ENCODE data around the gene SELENOS.

Gene SELENOS

DNA sequence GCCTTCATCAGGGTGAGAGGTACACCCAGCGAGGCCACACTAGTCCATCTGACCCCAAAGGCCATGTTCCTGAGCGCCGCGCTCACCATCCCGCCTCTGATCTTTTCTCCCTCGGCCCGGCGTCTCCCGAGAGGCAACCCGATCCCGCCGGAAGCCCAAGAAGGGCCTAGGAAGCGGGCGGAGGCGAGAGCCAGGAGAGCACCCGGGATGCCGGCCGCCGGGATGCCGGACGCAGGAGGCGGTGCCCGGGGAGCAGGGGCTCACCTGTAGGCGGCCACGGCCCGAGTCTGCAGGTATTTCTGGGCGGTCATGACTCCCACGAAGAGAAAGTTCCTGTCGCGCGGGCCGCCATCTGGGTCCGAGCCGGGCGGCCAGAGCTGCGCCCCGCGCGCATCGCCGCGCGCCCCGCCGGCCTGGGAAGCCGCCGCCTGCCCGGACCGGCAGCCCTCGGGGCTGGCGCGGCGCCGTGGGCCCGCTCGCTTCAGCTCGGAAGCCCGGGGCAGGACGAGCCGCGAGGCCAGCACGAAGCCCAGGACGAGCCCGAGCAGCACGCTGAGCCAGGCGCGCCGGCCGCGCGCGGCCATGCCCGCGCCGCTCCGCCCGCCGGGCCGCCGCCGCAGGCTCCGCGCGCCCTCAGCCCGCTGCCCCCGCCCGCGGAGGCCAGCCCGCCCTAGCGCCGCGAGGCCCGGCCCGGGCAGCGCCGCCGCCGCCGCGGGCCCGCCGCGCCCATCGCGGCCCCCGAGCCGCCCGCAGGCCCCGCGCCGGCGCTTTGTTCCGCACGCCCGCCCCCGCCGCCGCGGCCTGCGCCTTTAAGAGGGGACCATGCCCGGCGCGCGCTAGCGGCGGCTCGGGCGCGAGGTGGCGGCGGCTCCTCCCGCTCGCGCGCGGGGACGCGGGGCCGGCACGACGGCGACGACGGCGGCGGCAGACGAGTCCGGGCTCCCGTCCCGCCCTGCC lies 26.1 kb downstream of the SELENOS start:
- peak in 1 of 2 donors; percentile 23 for DNase-seq

DNA sequence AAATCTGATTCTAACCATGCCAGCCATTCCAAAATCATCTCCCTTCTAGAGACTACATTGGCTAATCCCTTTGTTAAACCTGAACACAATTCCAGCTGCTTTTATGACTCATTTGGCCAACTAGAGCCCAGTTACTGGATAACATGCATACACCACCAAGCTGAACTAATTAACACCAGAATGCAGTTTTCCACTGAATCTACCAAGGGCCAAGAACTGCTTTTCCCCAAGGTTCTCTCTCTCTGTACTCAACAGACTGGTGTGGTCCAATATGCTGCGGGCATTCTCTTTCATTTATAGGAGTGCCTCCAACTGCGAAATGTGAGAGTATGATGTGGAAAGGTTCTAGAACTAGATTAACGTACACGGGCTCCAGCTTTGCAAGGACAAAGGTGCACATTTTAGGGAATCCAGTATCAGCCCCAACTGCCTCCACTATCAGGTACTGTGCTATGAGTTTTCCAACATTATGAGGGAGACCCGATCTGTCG lies 26.9 kb downstream of the SELENOS start:
- DNase-seq = no peak

DNA sequence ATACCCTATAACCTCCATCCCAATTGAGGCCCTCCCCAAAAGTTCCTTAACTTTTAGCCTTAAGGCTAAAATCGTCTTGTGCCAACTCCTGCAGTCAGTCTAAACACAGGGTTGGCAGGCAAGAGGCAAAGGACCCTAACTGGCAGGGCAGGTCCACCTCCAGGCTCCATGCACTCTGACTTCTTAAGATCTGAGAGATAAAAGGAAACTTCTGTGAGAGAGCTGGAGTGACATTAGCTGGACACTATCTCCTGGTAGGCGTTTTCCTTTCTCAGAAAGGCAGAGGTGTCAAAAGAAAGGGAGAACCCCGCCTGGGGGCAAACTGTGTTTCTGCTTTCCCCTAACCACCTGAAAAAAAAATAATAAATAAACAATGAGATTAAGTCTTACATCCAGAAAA lies 29.0 kb downstream of the SELENOS start:
- no peak for DNase-seq

GRCh38 chr15:101246824-101247745 lies 30.2 kb downstream of the SELENOS start:
- DNase-seq = no peak

GRCh38 chr15:101246391-101246790 lies 30.9 kb downstream of the SELENOS start:
- DNase-seq = no peak

- DNase-seq = no peak
Measured at GRCh38 chr15:101244889-101245668, 32.2 kb downstream of the SELENOS start.

DNA sequence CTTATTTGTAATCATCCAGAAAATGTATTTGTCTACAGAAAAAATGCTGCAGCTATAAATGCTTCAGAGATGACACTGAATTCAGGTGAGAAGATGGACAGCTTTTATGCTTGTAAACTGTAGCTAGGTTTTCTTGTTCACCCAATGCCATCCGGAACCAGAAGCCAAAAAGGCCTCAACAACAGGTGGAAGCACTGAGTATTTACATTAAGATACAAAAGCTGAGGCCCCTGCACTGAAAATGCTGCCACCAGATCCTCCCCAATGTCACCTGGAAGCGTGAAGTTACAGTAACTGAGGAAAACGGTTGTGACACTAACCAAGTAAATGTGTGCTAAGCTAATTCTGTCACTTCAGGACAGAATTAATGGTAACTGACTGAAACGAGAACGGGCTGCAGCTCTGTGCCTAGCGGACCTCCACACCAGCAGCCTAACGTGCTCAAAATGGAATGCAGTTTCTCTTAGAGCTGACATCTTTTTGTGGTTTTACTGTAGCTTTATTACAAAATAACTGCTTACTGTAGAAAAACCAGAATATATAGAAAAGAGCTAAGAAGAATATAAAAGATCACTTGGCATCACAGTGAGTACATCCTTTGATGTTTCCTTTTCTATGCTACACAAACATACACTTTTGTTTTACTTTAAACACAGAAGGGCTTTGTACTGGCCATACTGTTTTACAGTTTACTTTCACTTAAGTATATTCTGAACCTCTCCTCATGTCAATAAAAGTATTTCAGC lies 33.1 kb downstream of the SELENOS start:
- no peak for DNase-seq

DNA sequence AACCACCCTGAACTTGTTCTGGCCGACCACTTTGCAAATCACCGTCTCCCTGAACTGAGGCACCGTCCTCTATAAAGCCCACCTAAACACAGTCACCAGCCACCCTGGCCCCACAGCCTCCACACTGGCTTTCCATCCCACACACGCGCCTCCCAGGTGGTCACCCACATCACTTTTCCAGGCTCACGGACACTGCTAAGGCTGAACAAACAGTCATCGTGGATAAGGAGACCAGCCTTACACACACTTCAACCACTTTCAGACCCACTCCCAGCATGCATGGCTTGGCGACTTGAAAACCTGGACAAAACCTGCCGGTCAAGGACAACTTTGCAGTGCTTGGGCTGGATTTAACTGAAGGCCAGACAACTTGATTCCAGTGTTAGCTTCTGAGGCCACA lies 33.9 kb downstream of the SELENOS start:
- no peak for DNase-seq

DNA sequence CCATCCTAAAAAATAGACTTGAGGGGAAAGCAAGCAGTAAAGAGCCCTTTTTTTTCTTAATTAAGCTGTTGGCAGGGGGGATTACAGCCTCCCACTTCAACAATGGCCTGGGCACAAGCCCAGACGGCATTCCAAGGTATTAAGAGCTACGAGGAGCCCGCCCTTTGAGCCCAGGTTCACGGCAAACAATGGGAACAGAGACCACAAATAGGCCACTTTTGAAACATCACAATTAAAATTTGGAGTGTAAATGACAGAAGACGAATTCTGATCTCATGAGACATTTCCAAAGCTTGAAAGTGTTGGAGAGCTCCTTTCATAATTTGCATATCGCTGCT lies 34.3 kb downstream of the SELENOS start:
- DNase-seq = no peak

DNA sequence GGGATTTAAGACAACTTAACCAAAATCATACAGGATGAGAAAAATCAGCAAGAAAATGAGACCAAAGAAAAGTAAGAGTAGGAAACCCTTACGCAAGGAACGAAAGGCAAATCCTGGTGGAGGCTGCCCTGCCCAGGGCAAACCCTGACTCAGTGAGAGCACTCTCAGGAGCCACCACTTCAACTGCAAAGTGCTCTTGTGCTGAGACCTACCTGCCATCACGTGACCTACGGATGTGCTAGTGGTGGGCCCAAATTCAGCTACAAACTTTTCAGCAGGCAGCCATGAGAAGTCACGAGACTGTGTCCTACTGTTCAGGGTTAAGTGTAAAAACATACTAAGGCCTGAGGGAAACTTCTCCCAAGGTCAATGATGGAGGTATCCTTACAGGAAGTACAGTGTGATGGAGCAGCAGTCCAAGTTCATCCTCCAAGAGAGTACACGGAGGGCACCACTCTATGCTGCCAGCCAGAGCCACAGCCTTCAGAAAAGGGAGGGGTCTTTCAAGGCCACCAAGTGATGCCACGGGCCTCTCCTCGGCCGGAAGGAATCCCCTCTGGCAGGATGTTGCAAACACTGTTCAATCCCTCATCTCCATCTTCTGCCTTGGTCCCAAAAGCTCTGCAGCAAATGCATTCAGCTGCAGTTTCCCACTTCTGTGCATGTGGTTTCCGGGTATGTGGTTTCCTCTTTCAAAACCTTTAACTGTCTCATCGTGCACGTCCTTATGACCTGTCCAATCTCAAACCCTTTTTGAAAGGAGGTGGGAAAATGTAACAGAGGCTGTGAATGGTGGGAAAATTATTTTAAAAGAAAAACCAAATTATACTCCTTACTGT lies 34.9 kb downstream of the SELENOS start:
- DNase-seq = peak; percentile 32 to 35

DNA sequence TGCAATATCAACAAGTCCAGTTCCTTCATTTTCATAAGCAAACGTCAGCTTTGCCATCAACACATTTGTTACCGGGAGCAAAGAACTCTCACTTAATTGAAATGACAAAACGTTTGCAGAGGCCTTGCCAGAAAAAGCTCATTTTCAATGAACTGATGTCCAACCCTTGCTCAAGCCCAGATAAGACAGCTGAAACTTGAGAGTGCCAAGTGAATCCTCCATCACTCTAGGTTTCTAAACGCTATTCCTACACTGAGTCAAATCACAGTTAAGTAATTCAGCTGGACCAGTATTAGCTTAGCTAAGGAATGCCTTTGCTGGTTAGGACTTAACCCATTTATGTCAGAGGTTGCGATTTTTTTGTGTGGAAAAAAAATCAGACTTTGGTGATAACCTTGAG lies 36.9 kb downstream of the SELENOS start:
- DNase-seq = no peak

- no peak for DNase-seq
Measured at GRCh38 chr15:101239724-101240136, 37.6 kb downstream of the SELENOS start.

- no peak for DNase-seq
Measured at GRCh38 chr15:101237251-101237650, 40.0 kb downstream of the SELENOS start.

DNA sequence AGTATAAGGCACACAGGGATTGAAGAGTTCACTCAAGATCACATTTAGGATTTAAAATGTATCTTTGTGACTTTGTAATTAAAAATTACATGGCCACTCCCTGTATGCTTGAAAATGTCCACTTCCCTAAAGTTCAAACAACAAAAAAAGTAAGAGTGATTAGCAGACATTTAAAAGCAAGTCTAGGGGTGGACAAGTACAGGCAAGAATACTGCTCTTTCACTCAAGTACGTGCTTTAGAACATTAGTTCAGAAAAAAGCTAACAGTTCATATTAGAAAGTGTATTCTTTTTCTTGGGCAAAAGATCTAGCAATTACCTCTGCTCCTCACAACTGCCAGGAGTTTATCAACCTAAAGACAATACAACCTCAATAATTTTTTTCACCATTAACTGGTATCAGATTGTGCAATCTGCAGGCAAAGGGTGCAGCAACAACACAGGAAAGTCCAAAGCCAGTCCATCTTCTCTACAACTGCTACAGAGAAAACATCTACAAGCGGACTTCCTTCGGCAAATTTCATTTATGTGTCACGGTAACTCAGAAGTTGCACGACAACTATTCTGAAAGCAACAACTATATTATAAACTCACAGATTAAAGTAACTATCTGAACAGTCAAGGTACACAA lies 43.5 kb downstream of the SELENOS start:
- DNase-seq = no peak

DNA sequence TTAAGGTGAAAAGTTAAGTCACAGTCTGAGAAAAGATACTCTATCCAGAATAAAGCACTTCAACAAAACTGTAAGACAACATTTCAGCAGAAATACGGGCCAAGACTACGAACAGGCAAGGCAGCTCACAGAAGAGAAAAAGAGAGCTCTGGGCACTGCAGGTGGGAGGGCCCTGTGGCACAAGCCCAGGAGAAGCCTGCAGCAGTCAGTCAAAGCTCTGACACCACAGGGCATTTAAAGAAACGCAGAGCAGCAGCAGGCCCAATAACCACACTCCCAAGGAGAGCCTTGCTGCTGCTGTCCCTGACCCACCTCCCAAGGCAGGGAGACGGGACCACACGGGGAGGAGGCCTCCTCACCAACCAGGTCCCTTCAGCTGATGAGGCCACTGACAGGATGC lies 44.6 kb downstream of the SELENOS start:
- DNase-seq = no peak

- DNase-seq = no peak
Measured at GRCh38 chr15:101228313-101228712, 49.0 kb downstream of the SELENOS start.

DNA sequence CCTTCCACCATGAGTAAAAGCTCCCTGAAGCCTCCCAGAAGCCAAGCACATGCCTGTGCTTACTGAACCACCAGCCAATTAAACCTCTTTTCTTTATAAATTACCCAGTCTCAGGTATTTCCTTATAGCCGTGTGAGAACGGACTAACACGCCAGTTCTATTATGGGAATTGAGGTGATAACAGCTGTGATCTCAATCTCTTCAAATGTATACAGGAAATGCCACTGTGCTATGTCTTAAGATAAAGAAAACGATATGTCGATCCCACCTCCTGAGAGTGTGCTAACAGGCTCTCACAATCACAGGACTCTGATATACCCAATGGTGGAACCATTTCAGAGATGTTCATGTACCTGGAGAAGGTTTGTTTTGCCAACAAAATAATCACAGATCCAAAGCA lies 51.6 kb downstream of the SELENOS start:
- no peak for DNase-seq
